ENCODE data around the gene CCDC9B. TPM values are rescaled to one million over a fixed set of nuclear protein-coding genes. Genes with fewer than 3 reads are reported as not detected.

CCDC9B gene
- total RNA-seq, 1 donor, result 0.63 TPM

DNA sequence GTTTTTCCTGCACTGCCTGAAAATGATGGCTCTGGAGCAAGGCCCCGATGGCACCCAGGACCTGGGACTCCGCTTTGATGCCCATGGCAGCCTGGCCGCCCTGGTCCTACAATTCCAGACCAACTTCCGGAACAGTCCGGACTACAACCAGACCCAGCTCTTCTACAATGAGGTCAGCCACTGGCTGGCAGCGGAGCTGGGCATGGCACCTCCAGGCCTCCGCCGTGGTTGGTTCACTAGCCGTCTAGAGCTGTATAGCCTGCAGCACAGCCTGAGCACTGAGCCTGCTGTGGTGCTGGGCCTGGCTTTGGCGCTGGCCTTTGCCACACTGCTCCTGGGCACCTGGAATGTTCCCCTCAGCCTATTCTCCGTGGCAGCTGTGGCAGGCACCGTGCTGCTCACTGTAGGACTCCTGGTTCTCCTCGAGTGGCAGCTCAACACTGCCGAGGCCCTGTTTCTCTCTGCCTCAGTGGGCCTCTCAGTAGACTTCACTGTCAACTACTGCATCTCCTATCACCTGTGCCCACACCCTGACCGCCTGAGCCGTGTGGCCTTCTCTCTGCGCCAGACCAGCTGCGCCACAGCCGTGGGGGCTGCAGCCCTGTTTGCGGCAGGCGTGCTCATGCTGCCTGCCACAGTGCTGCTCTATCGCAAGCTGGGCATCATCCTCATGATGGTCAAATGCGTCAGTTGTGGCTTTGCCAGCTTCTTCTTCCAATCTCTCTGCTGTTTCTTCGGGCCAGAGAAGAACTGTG is 28.2 kb upstream of the CCDC9B start:
- H3K27me3 ChIP-seq (ENCODE audit: insufficient read depth, low read length), result no peaks in the 10 kb centered on the region

DNA sequence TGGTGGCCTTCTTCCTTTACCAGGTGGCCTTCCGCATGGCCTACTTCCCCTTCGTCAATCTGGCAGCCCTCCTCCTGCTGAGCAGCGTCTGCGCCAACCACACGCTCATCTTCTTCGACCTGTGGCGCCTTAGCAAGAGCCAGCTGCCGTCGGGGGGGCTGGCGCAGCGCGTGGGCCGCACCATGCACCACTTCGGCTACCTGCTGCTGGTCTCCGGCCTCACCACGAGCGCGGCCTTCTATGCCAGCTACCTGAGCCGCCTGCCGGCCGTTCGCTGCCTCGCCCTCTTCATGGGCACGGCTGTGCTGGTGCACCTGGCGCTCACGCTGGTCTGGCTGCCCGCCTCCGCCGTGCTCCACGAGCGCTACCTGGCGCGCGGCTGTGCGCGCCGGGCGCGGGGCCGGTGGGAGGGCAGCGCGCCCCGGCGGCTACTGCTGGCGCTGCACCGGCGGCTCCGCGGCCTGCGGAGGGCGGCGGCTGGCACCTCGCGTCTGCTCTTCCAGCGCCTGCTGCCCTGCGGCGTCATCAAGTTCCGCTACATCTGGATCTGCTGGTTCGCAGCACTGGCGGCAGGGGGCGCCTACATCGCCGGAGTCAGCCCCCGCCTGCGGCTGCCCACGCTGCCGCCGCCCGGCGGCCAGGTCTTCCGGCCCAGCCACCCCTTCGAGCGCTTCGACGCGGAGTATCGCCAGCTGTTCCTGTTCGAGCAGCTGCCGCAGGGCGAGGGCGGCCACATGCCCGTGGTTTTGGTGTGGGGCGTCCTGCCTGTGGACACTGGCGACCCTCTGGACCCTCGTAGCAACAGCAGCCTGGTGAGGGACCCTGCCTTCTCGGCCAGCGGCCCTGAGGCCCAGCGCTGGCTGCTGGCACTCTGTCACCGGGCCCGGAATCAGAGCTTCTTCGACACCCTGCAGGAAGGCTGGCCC is 27.2 kb upstream of the CCDC9B start:
- Histone ChIP-seq H3K4me1 (ENCODE audit: insufficient read depth, low read length) (peaks cover 28% of the 10 kb centered on the region), H3K27me3 (ENCODE audit: insufficient read depth, low read length) (no peaks in the 10 kb centered on the region), H3K4me3 (ENCODE audit: low read length) (peak overlapping the region; percentile 48), H3K9me3 (ENCODE audit: low read depth, low read length) (no peaks in the 10 kb centered on the region)

More for the DNA sequence above, 28.2 kb upstream of the CCDC9B start:
- Histone ChIP-seq H3K9me3 (ENCODE audit: low read depth, low read length) (no peaks in the 10 kb centered on the region), H3K4me1 (ENCODE audit: insufficient read depth, low read length) (peaks cover 30% of the 10 kb centered on the region), H3K4me3 (ENCODE audit: low read length) (no peak overlapping the region)

- H3K4me1 ChIP-seq (ENCODE audit: insufficient read depth, low read length), result peaks cover 23% of the 10 kb centered on the region
- H3K27me3 ChIP-seq (ENCODE audit: insufficient read depth, low read length), result no peaks in the 10 kb centered on the region
- no peaks in the 10 kb centered on the region for H3K9me3 ChIP-seq (ENCODE audit: low read depth, low read length)
- H3K4me3 ChIP-seq (ENCODE audit: low read length), result peak overlapping the region; percentile 48
Observed at GRCh38 chr15:40367371-40367685, 26.6 kb upstream of the CCDC9B start.

GRCh38 chr15:40366457-40367370 is 26.0 kb upstream of the CCDC9B start:
- H3K4me1 ChIP-seq (ENCODE audit: insufficient read depth, low read length), result peaks cover 23% of the 10 kb centered on the region
- no peaks in the 10 kb centered on the region for H3K9me3 ChIP-seq (ENCODE audit: low read depth, low read length)
- H3K4me3 ChIP-seq (ENCODE audit: low read length), result no peak overlapping the region
- H3K27me3 ChIP-seq (ENCODE audit: insufficient read depth, low read length), result no peaks in the 10 kb centered on the region

- Histone ChIP-seq H3K4me3 (ENCODE audit: low read length) (no peak overlapping the region), H3K4me1 (ENCODE audit: insufficient read depth, low read length) (peaks cover 23% of the 10 kb centered on the region), H3K9me3 (ENCODE audit: low read depth, low read length) (no peaks in the 10 kb centered on the region), H3K27me3 (ENCODE audit: insufficient read depth, low read length) (no peaks in the 10 kb centered on the region)
Observed at GRCh38 chr15:40365624-40366456, 25.1 kb upstream of the CCDC9B start.

GRCh38 chr15:40365016-40365415 is 24.3 kb upstream of the CCDC9B start:
- Histone ChIP-seq H3K27me3 (ENCODE audit: insufficient read depth, low read length) (no peaks in the 10 kb centered on the region), H3K4me1 (ENCODE audit: insufficient read depth, low read length) (peaks cover 23% of the 10 kb centered on the region), H3K4me3 (ENCODE audit: low read length) (no peak overlapping the region), H3K9me3 (ENCODE audit: low read depth, low read length) (no peaks in the 10 kb centered on the region)

- H3K4me3 ChIP-seq (ENCODE audit: low read length), result no peak overlapping the region
- peaks cover 23% of the 10 kb centered on the region for H3K4me1 ChIP-seq (ENCODE audit: insufficient read depth, low read length)
- H3K9me3 ChIP-seq (ENCODE audit: low read depth, low read length), result no peaks in the 10 kb centered on the region
- no peaks in the 10 kb centered on the region for H3K27me3 ChIP-seq (ENCODE audit: insufficient read depth, low read length)
Observed at GRCh38 chr15:40364251-40364650, 23.5 kb upstream of the CCDC9B start.

- Histone ChIP-seq H3K9me3 (ENCODE audit: low read depth, low read length) (no peaks in the 10 kb centered on the region), H3K4me1 (ENCODE audit: insufficient read depth, low read length) (peaks cover 26% of the 10 kb centered on the region), H3K4me3 (ENCODE audit: low read length) (no peak overlapping the region), H3K27me3 (ENCODE audit: insufficient read depth, low read length) (no peaks in the 10 kb centered on the region)
Observed at GRCh38 chr15:40363611-40364010, 22.9 kb upstream of the CCDC9B start.

DNA sequence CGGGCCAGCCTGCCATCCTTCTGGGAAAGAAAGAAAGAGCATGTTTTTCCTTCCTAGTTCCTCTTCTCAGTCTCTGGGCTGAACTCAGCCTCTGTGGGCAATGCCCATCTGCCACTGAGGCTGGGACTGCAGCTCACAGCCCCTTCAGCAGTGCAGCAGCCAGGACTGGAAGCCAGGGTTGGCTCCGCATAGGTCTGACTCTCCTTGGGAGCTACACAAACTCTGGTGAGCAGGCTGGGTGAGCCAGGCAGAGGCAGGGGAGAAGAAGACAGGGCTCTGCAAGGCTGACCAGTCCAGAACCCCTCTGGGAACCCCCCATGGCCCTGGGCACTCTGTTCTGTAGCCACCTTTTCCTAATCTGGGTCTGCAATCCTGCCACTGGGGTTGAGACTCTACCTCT is 20.9 kb upstream of the CCDC9B start:
- H3K4me3 ChIP-seq (ENCODE audit: low read length), result no peak overlapping the region
- H3K4me1 ChIP-seq (ENCODE audit: insufficient read depth, low read length), result peaks cover 19% of the 10 kb centered on the region
- H3K27me3 ChIP-seq (ENCODE audit: insufficient read depth, low read length), result no peaks in the 10 kb centered on the region
- no peaks in the 10 kb centered on the region for H3K9me3 ChIP-seq (ENCODE audit: low read depth, low read length)

GRCh38 chr15:40360015-40360414 is 19.3 kb upstream of the CCDC9B start:
- no peaks in the 10 kb centered on the region for H3K27me3 ChIP-seq (ENCODE audit: insufficient read depth, low read length)
- peaks cover 11% of the 10 kb centered on the region for H3K4me1 ChIP-seq (ENCODE audit: insufficient read depth, low read length)
- H3K4me3 ChIP-seq (ENCODE audit: low read length), result no peak overlapping the region
- no peaks in the 10 kb centered on the region for H3K9me3 ChIP-seq (ENCODE audit: low read depth, low read length)

DNA sequence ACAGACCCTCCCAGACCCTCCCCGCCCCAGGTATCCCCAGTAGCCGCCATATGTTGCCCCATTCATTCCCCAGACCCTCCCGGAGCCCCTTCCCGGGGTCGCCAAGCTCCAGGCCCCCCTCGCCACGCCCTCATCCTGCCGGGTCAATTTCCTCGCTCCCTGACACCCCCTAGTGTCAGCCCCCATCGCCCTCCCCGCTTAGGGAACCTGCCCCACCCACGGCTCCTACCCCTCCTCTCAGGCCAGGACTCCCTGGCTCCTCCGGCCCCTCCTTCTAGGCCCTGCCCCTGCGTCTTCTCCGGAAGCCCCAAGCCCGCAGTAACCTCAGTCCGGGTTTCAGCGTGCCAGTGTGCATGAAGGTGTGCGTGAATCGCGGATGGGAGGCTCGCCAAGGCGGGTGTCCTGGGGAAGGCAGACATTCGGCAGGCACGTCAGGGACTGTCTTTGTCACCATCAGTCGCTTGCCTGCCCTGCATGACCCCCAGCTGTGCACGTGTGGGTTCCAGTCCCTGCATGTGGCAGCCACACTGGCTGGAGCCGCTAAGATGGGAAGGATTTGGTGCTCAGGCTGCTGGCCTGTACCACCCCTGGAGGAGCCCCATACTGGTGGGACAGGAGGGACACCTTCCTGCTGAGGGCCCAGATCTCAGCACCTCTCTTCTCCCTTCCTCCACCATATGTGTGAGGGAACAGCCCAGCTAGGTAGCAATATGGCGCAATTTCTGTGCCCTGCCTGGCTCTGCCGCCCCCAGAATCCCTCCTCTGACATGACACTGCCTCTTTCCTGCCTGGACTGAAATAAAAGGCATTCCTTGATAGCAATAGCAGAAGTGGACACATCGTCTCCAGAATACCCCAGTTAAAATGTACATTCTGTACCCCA is 18.0 kb upstream of the CCDC9B start:
- H3K4me3 ChIP-seq (ENCODE audit: low read length), result peak overlapping the region; percentile 31
- no peaks in the 10 kb centered on the region for H3K9me3 ChIP-seq (ENCODE audit: low read depth, low read length)
- H3K27me3 ChIP-seq (ENCODE audit: insufficient read depth, low read length), result no peaks in the 10 kb centered on the region
- peaks cover 11% of the 10 kb centered on the region for H3K4me1 ChIP-seq (ENCODE audit: insufficient read depth, low read length)

- Histone ChIP-seq H3K4me1 (ENCODE audit: insufficient read depth, low read length) (peaks cover 11% of the 10 kb centered on the region), H3K27me3 (ENCODE audit: insufficient read depth, low read length) (no peaks in the 10 kb centered on the region), H3K4me3 (ENCODE audit: low read length) (peak within 1 kb of the TSS; percentile 36), H3K9me3 (ENCODE audit: low read depth, low read length) (no peaks in the 10 kb centered on the region)
Observed at GRCh38 chr15:40357723-40358470, 17.2 kb upstream of the CCDC9B start, which contains the start of gene DISP2. Gene DISP2 (plus strand): TSS chr15:40358219. CDS start chr15:40358322, 103 bp downstream.

DNA sequence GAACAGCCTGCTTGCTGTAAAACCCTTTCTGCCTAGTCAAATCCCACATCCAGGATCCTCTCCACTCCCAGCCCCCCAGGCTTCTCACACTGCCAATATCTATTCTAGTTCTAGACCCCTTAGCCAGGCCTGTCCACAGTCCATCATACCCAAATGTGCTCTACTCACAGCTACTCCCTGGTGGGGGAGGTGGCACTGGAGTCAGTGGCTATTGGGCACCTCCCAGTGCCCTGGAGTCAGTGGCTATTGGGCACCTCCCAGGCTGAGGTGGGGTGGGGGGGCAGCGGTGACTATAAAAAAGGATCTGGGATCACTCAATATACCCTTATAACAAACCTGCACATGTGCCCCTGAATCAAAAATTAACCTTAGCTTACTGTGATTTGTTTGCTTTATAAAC is 16.5 kb upstream of the CCDC9B start:
- H3K4me3 ChIP-seq (ENCODE audit: low read length), result no peak overlapping the region
- no peaks in the 10 kb centered on the region for H3K27me3 ChIP-seq (ENCODE audit: insufficient read depth, low read length)

More for the DNA sequence above, 16.5 kb upstream of the CCDC9B start:
- H3K4me1 ChIP-seq (ENCODE audit: insufficient read depth, low read length), result peaks cover 11% of the 10 kb centered on the region
- H3K9me3 ChIP-seq (ENCODE audit: low read depth, low read length), result no peaks in the 10 kb centered on the region
